NCI-H1930 (cell line): ENCODE measurements around the gene SAMD4B.
"Not testable (repeated sequence)": the region's sequence is repeated elsewhere in the genome, so short reads cannot be mapped to it uniquely, and the experiment has no call there.

Experiments
- DNase-seq, 2 experiments: peaks; one replicate each; lab custom pipeline; 2025; lab: John Stamatoyannopoulos, UW

Gene SAMD4B

GRCh38 chr19:39341719-39342604 is at the start of gene SAMD4B:
SAMD4B (plus strand) TSS chr19:39342421; CDS start chr19:39356894, 14,473 bp downstream.
- peak; percentile 99 for DNase-seq

- no peak for DNase-seq
Measured at GRCh38 chr19:39293394-39293793, 48.8 kb upstream of the SAMD4B start.

GRCh38 chr19:39296055-39296645 is 46.1 kb upstream of the SAMD4B start, which contains the start of gene IFNL1:
IFNL1 (plus strand) TSS chr19:39296407; CDS start chr19:39296422, 15 bp downstream.
- DNase-seq, result no peak

- DNase-seq, result no peak
Measured at GRCh38 chr19:39296906-39297305, 45.3 kb upstream of the SAMD4B start.

- DNase-seq, result no peak
Measured at GRCh38 chr19:39297931-39298634, 44.1 kb upstream of the SAMD4B start.

- no peak for DNase-seq
Measured at GRCh38 chr19:39299404-39299803, 42.8 kb upstream of the SAMD4B start.

GRCh38 chr19:39299832-39300231 is 42.4 kb upstream of the SAMD4B start:
- DNase-seq, result no peak

GRCh38 chr19:39301021-39301420 is 41.2 kb upstream of the SAMD4B start:
- no peak for DNase-seq

GRCh38 chr19:39301562-39301961 is 40.7 kb upstream of the SAMD4B start:
- no peak for DNase-seq

- no peak for DNase-seq
Measured at GRCh38 chr19:39303373-39304184, 38.6 kb upstream of the SAMD4B start.

- DNase-seq, result no peak
Measured at GRCh38 chr19:39304185-39304513, 38.1 kb upstream of the SAMD4B start.

- DNase-seq, result no peak
Measured at GRCh38 chr19:39304701-39305571, 37.3 kb upstream of the SAMD4B start.

GRCh38 chr19:39306075-39306474 is 36.1 kb upstream of the SAMD4B start:
- DNase-seq, result no peak

GRCh38 chr19:39307046-39307821 is 35.0 kb upstream of the SAMD4B start:
- DNase-seq, result peak; percentile 66 to 80

GRCh38 chr19:39307822-39308530 is 34.2 kb upstream of the SAMD4B start:
- DNase-seq, result peak; percentile 26 to 35

- DNase-seq, result peak in 1 of 2 experiments; percentile 36
Measured at GRCh38 chr19:39308531-39309304, 33.5 kb upstream of the SAMD4B start.

GRCh38 chr19:39309305-39309670 is 32.9 kb upstream of the SAMD4B start:
- not testable (repeated sequence) for DNase-seq

GRCh38 chr19:39310558-39311311 is 31.5 kb upstream of the SAMD4B start:
- DNase-seq, result no peak
